ENCODE measurements around the gene RAB11FIP5.

RAB11FIP5 gene

GRCh38 chr2:73028841-73029240 lies 83.9 kb downstream of the RAB11FIP5 start:
- DNase-seq = peak in 1 of 2 donors; percentile 59

GRCh38 chr2:73027340-73027739 lies 85.4 kb downstream of the RAB11FIP5 start:
- no peak for DNase-seq

GRCh38 chr2:73023497-73023896 lies 89.3 kb downstream of the RAB11FIP5 start:
- no peak for DNase-seq

Measured in inflammatory macrophage treated with lipopolysaccharide for 1 hour (primary cell).